Hematopoietic multipotent progenitor cell treated with erythropoietin and hydrocortisone succinate and interleukin-3 and kit ligand, for 15 days (in vitro differentiated cells): ENCODE results near the gene PACS1.
"Not testable (repeated sequence)": the region's sequence is repeated elsewhere in the genome, so short reads cannot be mapped to it uniquely, and the experiment has no call there.

ENCODE experiments used
- DNase-seq: peaks from one replicate; pipeline ENCODE4 v3.0.0-alpha.2; 2015; ENCODE audit warnings: low spot score

Gene PACS1

DNA sequence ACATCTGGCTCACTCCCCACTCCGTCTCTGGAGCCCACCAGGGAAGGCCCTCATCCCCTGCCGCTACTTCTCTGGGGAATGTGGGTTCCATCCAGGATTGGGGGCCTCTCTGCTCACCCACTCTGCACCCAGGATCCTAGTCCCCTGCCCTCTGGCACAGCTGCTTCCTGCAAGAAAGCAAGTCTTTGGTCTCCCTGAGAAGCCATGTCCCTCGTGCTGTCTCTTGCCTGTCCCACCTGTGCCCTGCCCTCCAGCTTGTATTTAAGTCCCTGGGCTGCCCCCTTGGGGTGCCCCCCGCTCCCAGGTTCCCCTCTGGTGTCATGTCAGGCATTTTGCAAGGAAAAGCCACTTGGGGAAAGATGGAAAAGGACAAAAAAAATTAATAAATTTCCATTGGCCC, 207.0 kb downstream of the PACS1 start:
- DNase-seq, result not testable (repeated sequence)

DNA sequence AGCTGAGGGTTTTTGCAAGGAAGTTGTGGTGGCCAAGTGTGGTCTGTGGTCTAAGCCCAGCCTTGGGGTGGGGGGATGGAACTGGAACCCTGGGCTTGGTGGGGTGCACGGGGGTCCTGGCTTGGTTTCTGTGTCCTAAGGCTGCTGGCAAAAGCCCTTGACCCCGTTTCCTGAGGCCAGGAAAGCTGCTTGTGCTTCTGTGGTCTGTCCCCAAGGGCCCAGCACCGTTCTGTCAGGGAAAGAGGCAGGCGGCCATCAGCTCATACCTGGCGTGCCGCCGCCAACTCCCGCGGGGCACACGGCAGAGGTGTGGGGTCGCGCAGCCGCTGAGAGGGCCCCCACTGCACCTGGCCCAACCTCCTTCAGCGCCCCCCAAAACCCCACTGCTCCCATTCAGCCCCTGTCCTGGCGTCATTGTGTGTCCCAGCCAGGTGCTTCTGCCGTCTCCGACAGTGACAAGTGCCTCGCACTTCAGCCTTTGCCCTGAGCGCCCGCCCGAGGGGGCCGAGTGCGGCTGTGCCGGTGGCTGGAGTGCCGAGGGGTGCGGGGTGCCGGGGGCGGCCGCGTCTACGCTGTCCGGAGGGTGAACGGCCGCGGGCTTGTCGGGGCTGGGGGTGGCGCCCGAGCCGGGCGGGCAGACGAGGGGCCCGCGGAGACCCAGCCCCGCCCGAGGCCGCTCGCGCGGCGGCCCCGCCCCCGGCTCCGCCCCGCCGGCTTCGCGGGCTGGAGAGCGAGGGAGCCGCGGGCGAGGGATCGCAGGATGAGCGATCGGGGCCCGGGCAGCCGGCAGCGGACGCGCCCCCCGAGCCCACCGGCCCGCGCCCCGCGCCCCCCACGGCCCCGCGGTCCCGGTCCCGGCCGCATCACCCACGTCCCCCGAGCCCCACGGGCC, 207.6 kb downstream of the PACS1 start, which contains the start of gene CNIH2:
Gene CNIH2 (plus strand): TSS at position 705 of the 892 bp plus-strand sequence. CDS start 282 bp downstream, outside the sequence.
- DNase-seq, result no peak

DNA sequence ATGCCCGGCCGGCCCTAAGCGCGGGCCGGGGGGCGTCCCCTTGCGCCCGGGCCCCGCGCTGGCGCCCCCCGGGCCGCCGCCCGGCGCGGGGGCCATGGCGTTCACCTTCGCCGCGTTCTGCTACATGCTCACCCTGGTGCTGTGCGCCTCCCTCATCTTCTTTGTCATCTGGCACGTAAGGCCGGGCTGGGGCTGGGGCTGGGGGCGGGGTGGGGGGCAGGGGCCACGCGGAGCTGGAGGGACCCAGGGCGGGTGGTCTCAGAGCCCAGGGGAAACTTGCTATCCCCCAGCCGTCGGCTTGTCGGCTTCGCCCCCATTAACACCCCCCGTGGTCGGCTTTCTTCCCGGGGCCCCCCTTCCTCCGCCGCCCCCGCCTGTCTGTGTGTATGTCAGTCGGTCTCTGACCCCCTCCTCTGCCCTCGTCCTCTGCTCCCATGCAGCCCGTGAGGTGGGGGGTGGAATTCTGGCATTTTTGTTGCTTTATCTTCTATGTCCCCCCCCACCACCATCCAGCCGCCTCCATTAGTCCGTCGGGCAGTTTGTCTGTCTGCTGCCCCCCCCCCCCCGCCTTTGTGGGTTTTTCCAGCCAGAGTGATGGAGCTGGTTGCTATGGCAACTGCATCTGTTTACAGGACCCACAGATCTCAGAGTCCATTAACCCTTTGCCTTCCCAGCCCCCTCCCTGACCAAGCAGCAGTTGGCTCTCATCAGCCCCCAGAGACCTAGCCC, 208.5 kb downstream of the PACS1 start:
- no peak for DNase-seq

DNA sequence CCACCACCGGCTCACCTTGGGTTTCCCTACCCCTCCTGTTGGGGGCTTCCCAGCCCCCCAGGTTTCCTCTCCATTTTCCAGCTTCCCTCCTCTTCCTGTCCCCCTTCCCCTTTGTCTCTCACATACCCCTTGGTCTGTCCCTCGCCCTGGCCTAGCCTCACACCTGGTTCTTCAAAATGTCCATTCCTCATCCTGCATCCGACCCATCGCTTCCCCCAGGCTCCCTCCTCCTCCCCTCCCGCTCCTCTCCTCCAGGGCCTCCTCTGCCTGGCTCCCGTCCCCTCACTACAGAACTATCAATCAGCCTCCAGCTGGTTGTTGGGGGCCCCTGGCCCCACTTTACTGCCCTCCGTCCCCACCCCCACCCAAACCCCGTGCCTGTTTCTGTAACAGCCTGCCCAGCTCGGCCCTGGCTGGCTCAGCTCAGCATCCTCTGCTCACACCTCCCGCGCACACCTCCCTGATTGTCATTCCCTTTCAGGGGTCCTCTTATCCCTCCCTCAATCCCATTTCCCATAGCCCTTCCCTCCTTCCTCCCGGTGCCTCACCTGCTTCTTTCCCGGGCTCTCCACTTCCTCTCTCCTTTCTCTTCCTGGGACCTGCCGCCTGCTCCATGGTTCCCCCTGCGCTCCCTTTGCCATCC, 209.1 kb downstream of the PACS1 start:
- no peak for DNase-seq

DNA sequence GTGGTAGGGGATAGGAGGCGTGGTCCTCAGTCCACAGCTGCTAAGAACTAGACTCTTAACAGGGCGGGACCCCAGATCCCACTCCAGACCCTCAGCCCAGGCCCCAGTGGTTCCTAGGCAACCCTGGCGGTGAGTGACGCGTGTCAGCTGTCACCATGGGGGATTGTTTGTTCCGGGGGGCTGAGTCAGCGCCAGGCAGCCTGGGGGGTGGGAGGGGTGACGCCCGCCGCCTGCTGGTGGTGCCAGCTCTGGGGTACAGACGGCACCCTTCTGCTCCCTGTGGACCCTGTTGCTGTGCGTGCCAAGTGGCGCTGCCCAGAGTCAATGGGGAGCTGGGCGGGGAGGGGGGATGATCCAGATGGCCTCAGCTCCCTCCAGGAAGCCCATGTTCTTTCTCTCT, 210.4 kb downstream of the PACS1 start:
- DNase-seq, result no peak

DNA sequence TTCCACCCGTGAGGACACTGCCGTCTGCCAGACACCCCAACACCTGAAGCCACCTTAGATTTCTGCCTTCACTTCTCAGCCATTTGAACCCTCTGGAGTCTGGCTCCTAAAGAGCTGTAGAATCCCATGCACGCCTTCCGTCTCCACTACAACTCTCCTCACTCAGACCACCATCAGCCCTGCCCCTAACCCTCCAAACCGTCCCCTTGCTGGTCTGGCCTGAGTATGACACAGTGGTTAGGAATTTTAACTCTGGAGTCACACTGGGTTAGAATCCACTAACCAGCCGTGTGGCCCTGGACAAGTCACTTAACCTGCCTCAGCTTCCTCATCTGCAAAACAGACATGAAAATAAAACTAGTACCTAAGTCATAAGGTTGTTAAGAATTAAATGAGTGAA, 210.9 kb downstream of the PACS1 start:
- DNase-seq, result no peak

DNA sequence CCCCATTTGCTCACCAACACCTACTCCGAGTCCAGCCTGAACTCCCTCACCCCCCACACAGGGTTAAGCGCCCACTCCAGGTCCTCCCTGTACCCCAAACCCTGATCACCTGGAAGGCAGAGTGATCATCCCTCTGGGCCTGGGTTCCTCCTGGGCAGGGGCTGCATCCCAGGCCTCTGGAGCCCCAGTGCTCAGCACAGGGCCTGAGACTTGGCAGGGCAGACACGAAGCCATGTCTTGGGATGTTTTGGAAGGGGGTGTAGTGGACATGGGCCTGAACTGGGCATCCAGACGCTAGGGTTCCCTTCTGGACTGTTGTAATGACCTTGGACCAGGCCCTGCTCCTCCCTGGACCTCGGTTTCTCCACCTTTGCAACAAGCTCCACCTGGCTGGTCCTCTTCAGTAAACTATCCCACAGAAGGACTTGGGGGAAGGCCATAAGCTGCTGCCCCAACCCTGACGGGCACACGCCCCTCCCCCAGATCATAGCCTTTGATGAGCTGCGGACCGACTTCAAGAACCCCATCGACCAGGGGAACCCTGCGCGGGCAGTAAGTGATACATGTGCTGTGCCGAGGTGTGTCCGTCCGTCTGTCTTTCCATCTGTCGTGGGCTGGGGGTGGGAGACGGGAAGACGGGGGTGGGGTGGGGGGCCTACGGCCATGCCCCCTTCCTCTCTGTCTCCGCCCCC, 211.8 kb downstream of the PACS1 start:
- DNase-seq, result no peak

DNA sequence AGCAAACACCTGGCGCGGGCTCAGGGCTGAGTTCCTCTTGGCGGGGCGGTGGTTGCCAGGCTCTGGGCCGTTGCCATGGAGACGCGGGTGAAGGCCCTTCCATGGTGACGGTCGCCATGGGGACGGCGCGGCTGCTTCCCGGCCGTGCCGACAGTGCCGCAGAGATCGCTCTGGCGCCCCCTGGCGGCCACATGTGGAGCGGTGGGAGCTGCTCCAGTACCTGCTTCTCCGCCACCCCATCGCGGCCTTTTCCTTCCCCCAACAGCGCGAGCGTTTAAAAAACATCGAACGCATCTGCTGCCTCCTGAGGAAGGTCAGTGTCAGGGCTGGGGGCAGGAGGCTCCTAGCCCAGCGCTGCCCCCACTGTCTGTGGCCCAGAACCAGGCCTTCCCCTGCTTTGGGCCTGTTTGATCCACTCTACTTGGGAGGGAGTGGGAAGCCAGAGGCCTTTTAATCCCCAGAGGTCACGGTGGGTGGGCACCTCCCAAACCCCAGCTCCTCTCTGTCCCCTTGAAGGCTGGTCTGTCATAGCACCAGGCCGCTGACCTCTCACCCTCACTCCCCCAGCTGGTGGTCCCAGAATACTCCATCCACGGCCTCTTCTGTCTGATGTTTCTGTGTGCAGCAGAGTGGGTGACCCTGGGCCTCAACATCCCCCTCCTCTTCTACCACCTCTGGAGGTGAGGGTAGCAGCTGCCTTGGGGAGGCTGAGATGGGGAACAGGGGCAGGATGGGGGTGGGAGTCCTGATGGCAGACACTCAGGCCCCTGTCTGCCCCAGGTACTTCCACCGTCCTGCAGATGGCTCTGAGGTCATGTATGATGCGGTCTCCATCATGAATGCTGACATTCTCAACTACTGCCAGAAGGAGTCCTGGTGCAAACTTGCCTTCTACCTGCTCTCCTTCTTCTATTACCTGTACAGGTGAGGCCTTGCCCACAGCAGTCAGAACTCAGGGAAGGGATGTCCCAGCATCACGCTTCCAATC, 212.7 kb downstream of the PACS1 start:
- peak; percentile 97 for DNase-seq

DNA sequence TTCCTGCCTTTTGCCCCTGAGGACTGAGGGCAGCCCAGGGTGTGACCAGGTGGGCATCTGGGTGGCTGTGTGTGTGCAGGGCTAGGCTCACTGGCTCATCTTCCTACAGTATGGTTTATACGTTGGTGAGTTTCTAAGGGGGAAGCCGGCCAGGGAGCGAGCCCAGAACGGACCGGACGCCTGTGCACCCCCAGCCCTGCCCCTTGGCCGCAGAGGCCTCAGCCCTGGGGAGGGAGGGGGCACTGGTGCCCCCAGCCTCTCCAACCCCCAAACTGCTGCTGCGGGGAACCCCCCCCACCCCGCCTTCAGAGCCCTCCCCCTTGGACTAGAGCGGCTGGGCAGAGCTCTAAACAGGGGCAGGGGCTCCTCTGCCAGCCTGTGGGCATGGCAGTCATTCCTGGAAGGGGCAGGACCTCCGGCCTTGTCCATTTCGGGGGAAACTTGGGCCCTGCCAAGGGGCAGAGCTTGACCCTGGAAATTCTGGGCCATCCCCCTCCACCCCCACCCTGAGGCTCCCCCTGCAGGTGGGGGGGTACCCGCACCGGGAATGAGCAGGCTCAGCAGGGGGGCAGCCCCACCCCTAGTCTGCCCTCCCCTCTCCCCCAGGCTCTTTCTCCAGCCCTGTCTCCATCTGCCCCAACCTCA, 213.5 kb downstream of the PACS1 start:
- DNase-seq, result no peak

DNA sequence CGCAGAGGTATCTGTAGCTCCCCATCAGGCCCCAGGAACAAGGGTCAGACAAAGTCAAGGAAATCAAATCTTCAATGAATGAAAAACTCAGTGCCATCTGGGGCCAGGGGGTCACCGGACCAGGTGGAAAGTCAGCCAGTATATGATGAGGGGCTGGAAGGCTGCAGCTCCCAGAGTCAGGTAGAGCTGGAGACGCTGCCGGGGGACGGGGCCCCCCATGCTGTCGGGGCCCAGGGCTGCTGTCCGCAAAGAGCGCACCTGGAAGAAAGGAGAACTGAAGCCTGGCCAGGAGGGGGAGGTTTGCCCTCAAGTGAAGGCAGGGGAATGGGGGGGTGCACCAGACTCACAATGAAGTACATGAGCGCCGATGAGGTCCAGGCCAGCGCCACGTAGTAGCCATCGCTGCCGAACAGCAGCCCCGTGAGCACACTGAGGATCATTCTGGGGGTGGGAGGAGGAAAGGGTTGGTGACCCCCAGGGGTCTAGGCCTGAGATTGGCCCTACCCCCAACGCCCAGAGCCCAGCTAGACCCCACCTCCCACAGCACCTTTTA, 214.5 kb downstream of the PACS1 start:
- DNase-seq, result no peak

DNA sequence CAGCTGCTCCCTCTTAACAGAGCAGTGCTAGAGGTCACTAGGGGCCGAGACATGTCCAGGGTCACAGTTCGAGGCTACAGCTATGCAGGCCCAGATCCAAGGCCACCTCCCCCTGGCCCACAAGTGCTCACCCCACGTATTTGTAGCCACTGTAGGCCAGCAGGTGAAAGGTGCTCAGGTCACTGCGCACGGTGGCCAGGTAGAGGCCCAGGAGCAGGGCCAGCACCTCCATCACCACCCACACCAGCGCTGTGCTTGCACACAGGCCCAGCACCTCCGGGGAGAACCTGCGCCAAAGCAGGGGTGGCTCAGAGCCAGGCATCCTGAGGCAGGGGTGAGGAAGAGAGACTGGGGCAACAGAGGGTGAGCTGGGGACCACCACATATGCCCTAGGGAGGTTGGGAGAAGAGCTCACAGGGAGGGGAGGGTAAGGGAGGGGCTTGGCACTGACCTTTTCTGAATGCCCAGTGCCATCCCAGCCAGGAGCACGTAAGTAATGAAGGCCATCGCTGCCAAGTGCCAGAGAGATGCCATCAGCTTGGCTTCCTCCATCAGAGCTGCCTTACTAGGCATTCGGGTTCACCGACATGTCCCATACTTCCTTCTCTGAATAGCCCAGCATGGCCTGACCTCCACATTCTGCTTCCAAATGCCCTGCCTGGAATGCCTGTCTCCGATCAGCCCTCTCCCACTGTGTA, 215.3 kb downstream of the PACS1 start:
- no peak for DNase-seq

DNA sequence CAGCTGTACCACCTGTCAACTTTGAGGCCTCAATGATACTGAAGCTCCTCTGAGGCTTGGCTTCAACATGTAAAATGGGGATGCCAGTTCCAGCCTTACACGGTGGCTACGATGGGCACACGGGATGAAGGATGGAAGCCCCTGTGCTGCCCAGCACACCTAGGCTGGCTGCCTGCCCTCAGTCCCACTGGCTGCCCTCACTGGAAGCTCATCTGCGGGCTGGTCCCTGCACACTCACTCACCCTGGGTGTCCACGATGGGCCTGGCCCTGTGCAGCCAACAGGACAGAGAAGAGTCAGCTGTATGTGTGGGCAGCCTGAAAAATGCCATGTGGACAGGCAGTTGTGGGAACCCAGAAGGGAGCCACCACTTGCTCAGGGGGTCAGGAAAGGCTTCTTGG, 216.6 kb downstream of the PACS1 start:
- no peak for DNase-seq

DNA sequence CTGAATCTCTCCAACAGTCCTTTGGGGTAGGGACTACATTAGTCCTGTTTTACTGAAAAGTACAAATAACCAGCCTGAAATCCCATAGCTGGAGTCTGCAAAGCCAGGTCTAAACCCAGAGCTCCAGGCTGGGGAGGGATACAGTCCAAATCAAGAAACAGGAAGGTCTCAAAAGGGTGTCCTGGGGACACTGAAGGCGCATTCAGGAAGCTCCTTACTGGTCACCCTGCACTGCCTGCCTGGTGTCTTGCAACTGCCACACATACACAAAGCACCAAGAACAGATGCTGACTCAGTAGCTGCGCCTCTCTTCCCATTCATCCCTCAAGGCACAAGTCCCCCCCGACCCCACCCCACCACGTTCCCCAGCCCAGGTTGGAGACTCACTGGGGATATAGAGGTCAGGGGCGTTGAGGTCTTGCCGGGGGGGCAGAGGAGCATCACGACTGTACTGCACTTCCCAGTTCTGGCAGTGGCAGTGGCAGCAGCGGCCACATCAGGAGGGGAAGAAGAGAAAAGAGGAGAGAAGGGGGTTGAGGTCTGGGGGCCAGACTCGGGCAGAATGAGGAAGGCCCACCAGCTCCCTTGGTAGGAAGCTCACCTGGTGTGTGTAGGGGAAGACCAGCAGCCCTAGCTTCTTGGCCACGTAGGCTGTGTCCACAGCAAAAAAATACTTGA, 217.3 kb downstream of the PACS1 start:
- DNase-seq, result no peak

DNA sequence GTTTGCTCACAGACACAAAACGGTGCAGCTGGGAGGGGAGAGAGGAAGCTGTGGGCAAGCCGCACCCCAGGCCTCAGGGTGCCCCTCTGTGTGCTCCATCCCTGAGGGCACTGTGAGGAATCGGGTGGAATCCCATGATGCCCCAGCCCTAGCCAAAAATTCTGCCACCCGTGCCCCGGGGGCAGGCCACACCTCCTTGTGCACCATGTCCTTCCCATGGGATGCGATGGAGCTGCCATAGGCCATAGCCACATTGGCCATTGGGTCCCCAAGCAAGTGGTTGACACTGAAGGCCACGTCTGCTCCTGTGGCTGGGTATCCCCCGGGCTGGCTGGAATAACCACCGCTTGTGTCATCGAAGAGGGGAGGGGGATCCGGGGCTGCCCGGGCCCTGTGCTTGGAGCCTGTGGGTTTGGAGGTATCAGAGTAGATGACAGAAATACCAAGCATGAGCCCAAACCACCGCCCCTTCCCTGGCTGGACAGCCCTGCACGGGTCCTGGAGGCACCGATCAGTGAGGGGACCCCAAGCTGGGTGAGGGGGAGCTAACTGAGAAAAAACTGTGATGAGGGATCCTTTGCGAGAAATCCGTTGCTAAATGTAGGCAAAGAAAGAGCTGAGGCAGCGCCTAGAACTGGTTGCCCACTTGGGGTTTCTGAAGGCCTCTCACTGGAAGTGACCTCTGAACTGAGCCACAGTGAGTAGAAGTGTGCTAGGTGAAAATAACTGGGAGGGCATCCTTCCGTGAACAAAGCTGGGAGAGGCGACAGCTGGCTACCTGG, 218.0 kb downstream of the PACS1 start:
- DNase-seq, result no peak

DNA sequence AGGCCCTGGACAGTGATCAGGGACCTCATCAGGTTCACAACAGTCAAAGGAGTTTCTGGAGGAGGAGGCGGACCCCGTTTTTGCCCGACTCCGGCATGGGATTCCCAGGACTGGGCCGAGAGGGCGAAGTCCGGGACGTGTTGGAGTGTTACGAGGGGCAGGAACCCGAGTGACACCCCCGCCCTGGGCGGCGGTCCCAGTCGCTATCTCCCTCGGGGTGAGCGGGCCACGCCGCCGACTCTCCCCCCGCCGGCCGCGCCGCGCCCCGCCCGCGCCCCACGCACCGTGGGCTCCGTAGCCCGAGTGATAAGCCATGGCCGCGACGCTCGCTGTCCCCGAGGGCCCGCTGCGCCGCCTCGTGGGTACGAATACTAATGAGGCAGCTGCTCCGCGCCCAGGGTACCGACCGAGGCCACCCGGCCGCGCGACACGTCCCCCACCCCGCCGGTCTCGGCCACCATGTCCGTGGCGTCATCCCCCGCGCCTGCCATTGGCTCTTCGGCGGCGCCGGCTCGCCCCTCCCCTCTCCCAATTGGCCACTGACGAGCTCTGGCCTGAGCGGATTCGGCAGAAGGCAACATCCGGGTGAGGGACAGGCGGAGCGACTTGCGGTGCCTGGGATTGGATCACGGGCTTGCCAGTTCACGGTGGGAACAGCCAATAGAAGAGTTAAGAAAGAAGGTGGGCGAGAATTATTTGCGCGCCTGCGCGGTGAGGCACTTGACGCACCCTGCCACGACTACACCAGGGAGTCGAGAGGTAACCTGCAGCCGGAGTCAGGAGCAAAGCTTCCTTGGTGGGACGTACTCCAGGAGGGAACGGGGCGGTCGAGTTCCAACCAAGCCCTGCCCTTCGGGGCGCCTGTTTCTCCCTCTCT, 218.8 kb downstream of the PACS1 start, which contains the start of gene YIF1A:
Gene YIF1A (minus strand): TSS at position 473 of the 877 bp plus-strand sequence. CDS start 158 bp downstream, at position 315.
- peak; percentile 99 for DNase-seq

DNA sequence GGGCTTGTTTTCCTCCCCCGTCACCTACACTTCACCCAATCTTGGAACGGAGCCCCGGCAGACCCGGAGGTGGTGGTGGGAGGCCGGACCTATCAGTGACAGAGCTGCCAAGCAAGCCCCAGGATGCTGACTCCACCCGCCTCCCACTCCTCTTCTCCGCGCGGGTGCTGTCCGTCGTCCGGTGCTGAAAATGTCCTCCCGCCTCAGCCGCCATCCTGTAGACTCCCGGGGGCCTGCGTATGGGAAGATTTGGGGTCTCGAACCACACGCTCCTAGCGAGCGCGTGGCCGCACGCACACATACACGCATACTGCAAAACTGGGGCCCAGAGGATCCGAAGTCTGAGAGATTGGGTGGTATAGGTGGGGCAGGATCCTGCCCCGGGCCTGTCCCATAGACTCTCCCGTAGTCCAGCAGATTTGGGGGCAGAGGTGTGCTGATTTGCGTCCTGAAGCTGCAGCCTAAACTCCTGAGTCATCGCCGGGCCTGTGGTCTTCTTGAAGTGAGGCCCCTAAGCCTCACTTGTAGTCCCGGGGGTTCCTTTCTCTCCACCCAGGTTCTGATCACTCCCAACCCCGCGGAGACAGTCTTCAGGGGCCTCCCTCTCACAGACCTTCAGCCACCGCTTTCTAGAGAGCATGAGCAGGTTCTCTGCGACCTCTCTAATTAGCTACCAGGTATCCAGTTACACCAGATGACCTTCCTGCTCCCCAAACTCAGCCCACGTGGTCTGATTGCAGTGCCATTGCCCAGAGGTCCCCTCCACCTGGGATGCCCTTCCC, 219.7 kb downstream of the PACS1 start:
- DNase-seq, result no peak
